IMR-90 (cell line): ENCODE data around the gene CREB1. TPM values are rescaled to one million over a fixed set of nuclear protein-coding genes. Genes with fewer than 3 reads are reported as not detected.

Source experiments
- ATAC-seq: fragments of 200-7000 bp; cut with Tn5 transposase; 2 replicates; pipeline ENCODE4 v1.9.1; 2020; ENCODE audit warnings: low read depth, mild to moderate bottlenecking, moderate library complexity
- BruUV-seq: library from RNA; stranded (reverse); fragments of 400-500 nt; replicated peaks from 2 replicates; lab custom pipeline; 2021; lab: Mats Ljungman, UMichigan
- CTCF ChIA-PET: fragments of 300-600 bp; formaldehyde crosslinking; extraction: SDS; loops from one replicate; lab custom pipeline; 2021; ENCODE audit warnings: antibody characterized with exemption; lab: Yijun Ruan, JAX
- POLR2A ChIA-PET: fragments of 300-600 bp; sonication (Branson Sonifier 250); formaldehyde crosslinking; loops from one replicate; lab custom pipeline; 2022; ENCODE audit warnings: antibody characterized with exemption; ENCODE audit not compliant: unreplicated experiment; lab: Charles Lee
- DNase-seq: peaks from one replicate; pipeline ENCODE4 v3.0.0; 2013
- H2AFZ ChIP-seq: replicated peaks from 2 replicates; pipeline ENCODE3; 2013; ENCODE audit warnings: low read length, mild to moderate bottlenecking; ENCODE audit not compliant: poor library complexity
- H2AK5ac ChIP-seq: 2 replicates; pipeline ENCODE4 v1.6.1; 2013; ENCODE audit warnings: low read depth, low read length, inconsistent platforms
- H2AK9ac ChIP-seq: replicated peaks from 2 replicates; pipeline ENCODE3; 2013; ENCODE audit warnings: mild to moderate bottlenecking, low read depth, low read length, moderate library complexity; ENCODE audit not compliant: poor library complexity
- H2BK120ac ChIP-seq: 2 replicates; pipeline ENCODE4 v1.6.1; 2013; ENCODE audit warnings: low read depth, low read length, inconsistent platforms
- H2BK15ac ChIP-seq: 3 replicates; pipeline ENCODE4 v1.6.1; 2013; ENCODE audit warnings: low read depth, low read length, inconsistent platforms
- H2BK20ac ChIP-seq: 2 replicates; pipeline ENCODE4 v1.6.1; 2013; ENCODE audit warnings: low read depth, mild to moderate bottlenecking, inconsistent platforms, low read length, moderate library complexity
- H2BK5ac ChIP-seq: 2 replicates; pipeline ENCODE4 v1.6.1; 2013; ENCODE audit warnings: mild to moderate bottlenecking, low read depth, low read length, inconsistent platforms; ENCODE audit not compliant: poor library complexity, severe bottlenecking
- H3K14ac ChIP-seq: replicated peaks from 2 replicates; pipeline ENCODE4 v1.6.1; 2013; ENCODE audit warnings: low read depth, low read length, inconsistent platforms
- H3K18ac ChIP-seq: 2 replicates; pipeline ENCODE4 v1.6.1; 2013; ENCODE audit warnings: low read depth, low read length, control low read depth
- H3K23ac ChIP-seq: 2 replicates; pipeline ENCODE4 v1.6.1; 2013; ENCODE audit warnings: low read depth, low read length, inconsistent platforms
- H3K27ac ChIP-seq: 2 replicates; pipeline ENCODE4 v1.5.1; 2013; ENCODE audit warnings: mild to moderate bottlenecking, control low read depth, low read length; ENCODE audit not compliant: insufficient read depth
- H3K27me3 ChIP-seq: 2 replicates; pipeline ENCODE4 v1.6.1; 2013; ENCODE audit warnings: low read length; ENCODE audit not compliant: control insufficient read depth, insufficient read depth
- H3K36me3 ChIP-seq: 2 replicates; pipeline ENCODE4 v1.6.1; 2013; ENCODE audit warnings: low read length, mixed read lengths; ENCODE audit not compliant: control insufficient read depth, insufficient read depth
- H3K4ac ChIP-seq: 2 replicates; pipeline ENCODE4 v1.6.1; 2013; ENCODE audit warnings: low read depth, low read length, inconsistent platforms
- H3K4me1 ChIP-seq: 2 replicates; pipeline ENCODE4 v1.6.1; 2013; ENCODE audit warnings: low read length, mixed read lengths; ENCODE audit not compliant: control insufficient read depth, insufficient read depth
- H3K4me2 ChIP-seq: 2 replicates; pipeline ENCODE4 v1.6.1; 2013; ENCODE audit warnings: low read depth, mild to moderate bottlenecking, control low read depth, low read length, moderate library complexity
- H3K4me3 ChIP-seq: 2 replicates; pipeline ENCODE4 v1.5.1; 2013; ENCODE audit warnings: low read depth, mild to moderate bottlenecking, control low read depth, low read length, moderate library complexity; ENCODE audit not compliant: insufficient read depth
- H3K56ac ChIP-seq: 2 replicates; pipeline ENCODE4 v1.6.1; 2013; ENCODE audit warnings: low read length, inconsistent platforms; ENCODE audit not compliant: insufficient read depth; ENCODE audit errors: extremely low read depth
- H3K79me1 ChIP-seq, 2 experiments: 2 replicates each; pipeline ENCODE4 v1.6.1; 2013; ENCODE audit warnings: low read length in 2 of 2, inconsistent platforms in 1 of 2, low read depth in 1 of 2
- H3K9ac ChIP-seq: 2 replicates; pipeline ENCODE4 v1.6.1; 2013; ENCODE audit warnings: low read depth, low read length, control low read depth
- H3K9me1 ChIP-seq: 2 replicates; pipeline ENCODE4 v1.6.1; 2013; ENCODE audit warnings: low read length, inconsistent platforms; ENCODE audit not compliant: insufficient read depth
- H3K9me3 ChIP-seq: 2 replicates; pipeline ENCODE4 v1.6.1; 2013; ENCODE audit warnings: low read length; ENCODE audit not compliant: control insufficient read depth, insufficient read depth
- H4K20me1 ChIP-seq: 2 replicates; pipeline ENCODE4 v1.6.1; 2013; ENCODE audit warnings: low read length, inconsistent platforms; ENCODE audit not compliant: insufficient read depth
- H4K5ac ChIP-seq: 2 replicates; pipeline ENCODE4 v1.6.1; 2013; ENCODE audit warnings: mild to moderate bottlenecking, low read depth, low read length, control low read depth
- H4K8ac ChIP-seq, 2 experiments: 2 replicates each; pipeline ENCODE4 v1.6.1; 2013; ENCODE audit warnings: low read depth in 2 of 2, low read length in 2 of 2, control low read depth in 1 of 2, inconsistent platforms in 1 of 2
- H4K91ac ChIP-seq: 2 replicates; pipeline ENCODE4 v1.6.1; 2013; ENCODE audit warnings: low read depth, low read length, inconsistent platforms; ENCODE audit not compliant: insufficient read depth
- BHLHE40 ChIP-seq: fragments of 150-350 bp; IDR thresholded peaks from 2 replicates; pipeline ENCODE4 v1.6.1; 2016; ENCODE audit warnings: mild to moderate bottlenecking, low read depth, low read length
- CEBPB ChIP-seq: IDR thresholded peaks from 2 replicates; pipeline ENCODE4 v1.6.1; 2012; ENCODE audit warnings: low read depth, low read length, improper control_type of control experiment
- CHD1 ChIP-seq: IDR thresholded peaks from 2 replicates; pipeline ENCODE4 v1.6.1; 2012; ENCODE audit warnings: low read depth, low read length, improper control_type of control experiment
- FOS ChIP-seq: fragments of 150-350 bp; IDR thresholded peaks from 2 replicates; pipeline ENCODE4 v1.6.1; 2016; ENCODE audit warnings: low read depth, low read length
- MAFK ChIP-seq: IDR thresholded peaks from 2 replicates; pipeline ENCODE4 v1.6.1; 2012; ENCODE audit warnings: low read depth, low read length, improper control_type of control experiment
- MAZ ChIP-seq: IDR thresholded peaks from 2 replicates; pipeline ENCODE4 v1.6.1; 2012; ENCODE audit warnings: low read depth, mild to moderate bottlenecking, low read length, improper control_type of control experiment, moderate library complexity, borderline replicate concordance
- MXI1 ChIP-seq: IDR thresholded peaks from 2 replicates; pipeline ENCODE4 v1.6.1; 2012; ENCODE audit warnings: low read depth, mild to moderate bottlenecking, low read length, moderate library complexity, borderline replicate concordance
- NFE2L2 ChIP-seq: fragments of 150-350 bp; IDR thresholded peaks from 2 replicates; pipeline ENCODE4 v1.6.1; 2016; ENCODE audit warnings: low read depth, mild to moderate bottlenecking, low read length
- POLR2A ChIP-seq: IDR thresholded peaks from 2 replicates; pipeline ENCODE4 v1.6.1; 2012; ENCODE audit warnings: mild to moderate bottlenecking, low read depth, low read length
- RCOR1 ChIP-seq: IDR thresholded peaks from 2 replicates; pipeline ENCODE4 v1.6.1; 2012; ENCODE audit warnings: mild to moderate bottlenecking, low read length, improper control_type of control experiment; ENCODE audit not compliant: insufficient replicate concordance
- SMC3 ChIP-seq: fragments of 150-350 bp; IDR thresholded peaks from 2 replicates; pipeline ENCODE4 v1.6.1; 2016; ENCODE audit warnings: low read depth, mild to moderate bottlenecking, antibody characterized with exemption, low read length, moderate library complexity
- WGBS, 2 experiments: methylation state at CpG; one replicate each; pipeline versions ENCODE4 v1.1.5 to v1.1.7; 2013; ENCODE audit warnings: missing lambda C conversion rate in 2 of 2; ENCODE audit not compliant: insufficient read length in 1 of 2; ENCODE audit errors: extremely low coverage in 2 of 2; 5-methylcytosine and 5-hydroxymethylcytosine counted together
- dilution Hi-C: fragments of 300-500 bp; cut with HindIII; formaldehyde crosslinking; loops from one replicate; pipeline ENCODE4 v1.14.3; 2018; ENCODE audit warnings: low sequenced_read_pairs; ENCODE audit not compliant: unreplicated experiment
- in situ Hi-C: fragments of 300-500 bp; cut with MboI; formaldehyde crosslinking; loops from 3 replicates; pipeline ENCODE4 v1.14.3; 2019; ENCODE audit warnings: low sequenced_read_pairs, inconsistent platforms, mixed read lengths
- intact Hi-C: fragments of 100-400 bp; cut with micrococcal nuclease; formaldehyde crosslinking; loops from 2 replicates; pipeline ENCODE4 v1.10.0; 2022
- polyA plus RNA-seq, 3 experiments: library from polyadenylated mRNA; depleted of rRNA; stranded (reverse); fragments of >200 nt; gene quantifications; 2 replicates each; pipeline ENCODE4 v1.2.3, GENCODE V29; 2012; ENCODE audit warnings: low replicate concordance in 1 of 3
- total RNA-seq: library from RNA; depleted of rRNA; stranded (reverse); fragments of >200 nt; gene quantifications from 2 replicates; pipeline ENCODE4 v1.2.3, GENCODE V29; 2012
- TF ChIP-seq, protein P1 (sequence below): fragments of 150-350 bp; IDR thresholded peaks from 2 replicates; pipeline ENCODE4 v1.6.1; 2017; ENCODE audit warnings: mild to moderate bottlenecking, antibody characterized with exemption, low read length, low read depth
- TF ChIP-seq, protein P2 (sequence below): conservative IDR thresholded peaks from 2 replicates; pipeline ENCODE4 v1.5.1; 2012; ENCODE audit warnings: mild to moderate bottlenecking, low read depth, low read length, improper control_type of control experiment

CREB1 gene
- total and polyA plus RNA-seq, 2 of the 4 experiments (the other 2 are of a cell fraction) = 22.4 to 94.5 TPM

DNA sequence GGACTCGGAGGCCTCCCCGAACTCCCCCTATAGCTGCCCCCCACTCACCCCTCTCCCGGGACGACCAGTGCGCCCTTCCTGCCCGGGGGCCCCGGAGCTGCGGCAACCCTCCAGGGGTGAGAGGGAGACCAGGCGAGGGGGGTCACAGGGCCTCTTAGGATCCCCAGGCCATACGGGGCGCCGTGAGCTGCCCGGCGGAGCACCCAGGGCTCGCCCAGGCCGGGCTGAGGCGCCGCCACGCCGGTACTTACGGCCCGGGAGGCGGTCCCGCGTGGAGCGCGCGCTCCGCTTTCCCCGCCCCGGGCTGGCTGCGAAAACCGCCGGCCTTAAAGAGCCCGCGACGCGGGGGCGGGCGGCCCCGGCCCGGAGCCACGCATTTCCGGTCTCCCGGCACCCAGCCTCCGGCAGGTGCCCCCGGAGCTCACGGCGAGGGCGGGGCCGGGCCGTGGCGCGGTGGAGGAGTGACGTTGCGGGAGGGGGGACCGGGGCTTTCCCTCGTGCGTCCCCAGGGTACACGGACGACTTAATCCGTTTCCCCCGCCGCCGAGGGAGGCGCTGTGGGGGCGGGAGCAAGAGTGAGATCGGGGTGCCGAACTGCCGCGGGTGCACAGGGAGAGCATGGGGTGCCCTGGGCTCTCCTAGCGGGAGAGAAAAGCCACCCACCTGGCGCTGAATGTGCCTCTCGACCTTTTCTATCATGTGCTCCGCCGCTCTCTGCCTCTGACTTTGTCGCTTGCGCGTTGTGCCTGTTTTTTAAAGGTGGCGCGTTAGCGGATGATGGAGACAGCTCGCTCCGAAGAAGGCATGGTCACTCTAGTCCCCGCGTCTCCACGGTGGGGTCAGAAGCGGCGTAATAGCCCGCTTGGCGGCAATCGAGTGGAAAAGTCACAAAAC, 95.5 kb downstream of the CREB1 start, which contains the start of gene METTL21A:
Gene METTL21A (minus strand): TSS at position 381 of the 894 bp plus-strand sequence. CDS start 1,019 bp downstream, outside the sequence.
- Histone ChIP-seq H2BK20ac (peak within 1 kb of the TSS; percentile 78), H2AK9ac (peak within 1 kb of the TSS; percentile 80), H2BK120ac (peak within 1 kb of the TSS; percentile 86), H3K4me3 (peak within 1 kb of the TSS; percentile 88), H3K27ac (peak within 1 kb of the TSS; percentile 98), H2BK15ac (peak within 1 kb of the TSS; percentile 75; the same call in 2 of the 3 replicates), H3K9me1 (peaks cover 3% of the 10 kb centered on the region; the same call in 1 of the 2 replicates), H3K79me1 (peaks cover 3 to 25% of the 10 kb centered on the region in 2 experiments), H2BK5ac (peak within 1 kb of the TSS; percentile 80), H4K91ac (peak within 1 kb of the TSS; percentile 95), H3K4ac (peak within 1 kb of the TSS; percentile 96), H4K8ac (peak within 1 kb of the TSS; percentile 88 to 94), H3K36me3 (peaks cover 9% of the 10 kb centered on the region), H4K20me1 (no peaks in the 10 kb centered on the region), H3K56ac (peak within 1 kb of the TSS; percentile 96), H2AK5ac (peak within 1 kb of the TSS; percentile 80), H3K23ac (peak within 1 kb of the TSS; percentile 97), H3K9me3 (no peaks in the 10 kb centered on the region), H3K4me1 (peaks cover 6% of the 10 kb centered on the region; the same call in 1 of the 2 replicates), H3K9ac (peak within 1 kb of the TSS; percentile 97), H4K5ac (peak within 1 kb of the TSS; percentile 88), H3K14ac (peak within 1 kb of the TSS; percentile 93), H3K4me2 (peak within 1 kb of the TSS; percentile 96), H2AFZ (peak within 1 kb of the TSS; percentile 98), H3K18ac (peak within 1 kb of the TSS; percentile 71), H3K27me3 (no peaks in the 10 kb centered on the region)
- in situ Hi-C loops = loop anchor here (25.0 kb wide), 1 partner anchor 437 kb away; no protein-coding TSS in a partner anchor
- BruUV-seq = no TSS peak
- 0% methylated on average over 13 of the region's 92 CpGs; no CpG with 5 or more reads in 1 of the 2 experiments for WGBS, 2 experiments
- POLR2A ChIA-PET = interaction anchor here (1.2 kb wide), 1 partner anchor 9 kb away, joined by 3 read pairs; no protein-coding TSS in a partner anchor
- CTCF ChIA-PET = interaction anchor here (0.6 to 1.5 kb wide), 6 partner anchors 8 to 492 kb away, joined by 3 to 5 read pairs (median 3); partner anchors contain the start of gene CCNYL1
- ATAC-seq = peak; percentile 92
- dilution Hi-C loops = no loop called here
- intact Hi-C loops = loop anchor here (1.0 to 10.0 kb wide), 7 partner anchors 86 to 930 kb away; partner anchors contain the start of gene CCNYL1
- TF ChIP-seq, protein P1, sequence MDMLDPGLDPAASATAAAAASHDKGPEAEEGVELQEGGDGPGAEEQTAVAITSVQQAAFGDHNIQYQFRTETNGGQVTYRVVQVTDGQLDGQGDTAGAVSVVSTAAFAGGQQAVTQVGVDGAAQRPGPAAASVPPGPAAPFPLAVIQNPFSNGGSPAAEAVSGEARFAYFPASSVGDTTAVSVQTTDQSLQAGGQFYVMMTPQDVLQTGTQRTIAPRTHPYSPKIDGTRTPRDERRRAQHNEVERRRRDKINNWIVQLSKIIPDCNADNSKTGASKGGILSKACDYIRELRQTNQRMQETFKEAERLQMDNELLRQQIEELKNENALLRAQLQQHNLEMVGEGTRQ = no peak
- TF ChIP-seq NFE2L2 (no peak), SMC3 (peak; percentile 10; the same call in 1 of the 2 replicates), RCOR1 (no peak), POLR2A (peak; percentile 89), MXI1 (peak; percentile 13), MAZ (peak; percentile 95), BHLHE40 (no peak), FOS (0 out of 2 replicates have a peak, but pooled peaks have one; percentile 2), CHD1 (no peak), MAFK (no peak), CEBPB (no peak)
- TF ChIP-seq, protein P2, sequence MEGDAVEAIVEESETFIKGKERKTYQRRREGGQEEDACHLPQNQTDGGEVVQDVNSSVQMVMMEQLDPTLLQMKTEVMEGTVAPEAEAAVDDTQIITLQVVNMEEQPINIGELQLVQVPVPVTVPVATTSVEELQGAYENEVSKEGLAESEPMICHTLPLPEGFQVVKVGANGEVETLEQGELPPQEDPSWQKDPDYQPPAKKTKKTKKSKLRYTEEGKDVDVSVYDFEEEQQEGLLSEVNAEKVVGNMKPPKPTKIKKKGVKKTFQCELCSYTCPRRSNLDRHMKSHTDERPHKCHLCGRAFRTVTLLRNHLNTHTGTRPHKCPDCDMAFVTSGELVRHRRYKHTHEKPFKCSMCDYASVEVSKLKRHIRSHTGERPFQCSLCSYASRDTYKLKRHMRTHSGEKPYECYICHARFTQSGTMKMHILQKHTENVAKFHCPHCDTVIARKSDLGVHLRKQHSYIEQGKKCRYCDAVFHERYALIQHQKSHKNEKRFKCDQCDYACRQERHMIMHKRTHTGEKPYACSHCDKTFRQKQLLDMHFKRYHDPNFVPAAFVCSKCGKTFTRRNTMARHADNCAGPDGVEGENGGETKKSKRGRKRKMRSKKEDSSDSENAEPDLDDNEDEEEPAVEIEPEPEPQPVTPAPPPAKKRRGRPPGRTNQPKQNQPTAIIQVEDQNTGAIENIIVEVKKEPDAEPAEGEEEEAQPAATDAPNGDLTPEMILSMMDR = peak; percentile 43
- peak; percentile 86 for DNase-seq
